H7 (cell line): Measurements from ENCODE around the gene LYPLAL1. TPM values are rescaled to one million over a fixed set of nuclear protein-coding genes. Genes with fewer than 3 reads are reported as not detected.

Source experiments
- DNase-seq: peaks from one replicate; pipeline ENCODE4 v3.0.0; 2012
- H3K27me3 ChIP-seq: 2 replicates; pipeline ENCODE4 v1.6.0; 2011; ENCODE audit warnings: mild to moderate bottlenecking, low read length; ENCODE audit not compliant: control insufficient read depth, insufficient read depth
- H3K36me3 ChIP-seq: replicated peaks from 2 replicates; pipeline ENCODE4 v1.5.1; 2011; ENCODE audit warnings: low read length; ENCODE audit not compliant: control insufficient read depth, insufficient read depth
- H3K4me3 ChIP-seq: 2 replicates; pipeline ENCODE4 v1.5.1; 2011; ENCODE audit warnings: low read depth, mild to moderate bottlenecking, control low read depth, low read length, moderate library complexity; ENCODE audit not compliant: insufficient read depth
- total RNA-seq: library from RNA; depleted of rRNA; stranded (reverse); fragments of >200 nt; shearing (Covaris generic); gene quantifications from 2 replicates; pipeline ENCODE4 v1.2.3, GENCODE V29; 2014

LYPLAL1 gene
- total RNA-seq, 1 experiment from 2014 or later = 25.3 TPM

- Histone ChIP-seq H3K36me3 (no peaks in the 10 kb centered on the region), H3K27me3 (no peaks in the 10 kb centered on the region), H3K4me3 (no peak overlapping the region)
- DNase-seq = no peak
Observed at GRCh38 chr1:219150913-219151312, 22.8 kb upstream of the LYPLAL1 start.

GRCh38 chr1:219151467-219151866 lies 22.2 kb upstream of the LYPLAL1 start:
- no peak for DNase-seq
- Histone ChIP-seq H3K4me3 (no peak overlapping the region), H3K27me3 (no peaks in the 10 kb centered on the region), H3K36me3 (no peaks in the 10 kb centered on the region)

GRCh38 chr1:219152751-219153150 lies 20.9 kb upstream of the LYPLAL1 start:
- DNase-seq = no peak
- H3K36me3 ChIP-seq = no peaks in the 10 kb centered on the region
- H3K27me3 ChIP-seq = no peaks in the 10 kb centered on the region
- H3K4me3 ChIP-seq = no peak overlapping the region

- H3K27me3 ChIP-seq = no peaks in the 10 kb centered on the region
- DNase-seq = no peak
- H3K4me3 ChIP-seq = no peak overlapping the region
- no peaks in the 10 kb centered on the region for H3K36me3 ChIP-seq
Observed at GRCh38 chr1:219153723-219154122, 20.0 kb upstream of the LYPLAL1 start.

GRCh38 chr1:219155135-219155534 lies 18.5 kb upstream of the LYPLAL1 start:
- DNase-seq = no peak
- Histone ChIP-seq H3K4me3 (no peak overlapping the region), H3K36me3 (no peaks in the 10 kb centered on the region), H3K27me3 (no peaks in the 10 kb centered on the region)

- DNase-seq = no peak
Observed at GRCh38 chr1:219159946-219160645, 13.6 kb upstream of the LYPLAL1 start.

GRCh38 chr1:219160967-219161366 lies 12.7 kb upstream of the LYPLAL1 start:
- Histone ChIP-seq H3K36me3 (no peaks in the 10 kb centered on the region), H3K4me3 (no peak overlapping the region), H3K27me3 (no peaks in the 10 kb centered on the region)
- DNase-seq = no peak

More at GRCh38 chr1:219159946-219160645, 13.6 kb upstream of the LYPLAL1 start:
- no peak overlapping the region for H3K4me3 ChIP-seq
- no peaks in the 10 kb centered on the region for H3K27me3 ChIP-seq
- no peaks in the 10 kb centered on the region for H3K36me3 ChIP-seq

GRCh38 chr1:219161371-219161770 lies 12.3 kb upstream of the LYPLAL1 start:
- no peak for DNase-seq
- Histone ChIP-seq H3K27me3 (no peaks in the 10 kb centered on the region), H3K36me3 (no peaks in the 10 kb centered on the region), H3K4me3 (no peak overlapping the region)

- no peaks in the 10 kb centered on the region for H3K36me3 ChIP-seq
- no peaks in the 10 kb centered on the region for H3K27me3 ChIP-seq
- DNase-seq = no peak
- no peak overlapping the region for H3K4me3 ChIP-seq
Observed at GRCh38 chr1:219163401-219163954, 10.2 kb upstream of the LYPLAL1 start.

- H3K36me3 ChIP-seq = no peaks in the 10 kb centered on the region
- H3K27me3 ChIP-seq = no peaks in the 10 kb centered on the region
- H3K4me3 ChIP-seq = no peak overlapping the region
- no peak for DNase-seq
Observed at GRCh38 chr1:219171192-219171935, 2.3 kb upstream of the LYPLAL1 start.

GRCh38 chr1:219172821-219173220 lies 857 bp upstream of the LYPLAL1 start:
- Histone ChIP-seq H3K36me3 (no peaks in the 10 kb centered on the region), H3K27me3 (no peaks in the 10 kb centered on the region), H3K4me3 (no peak overlapping the region)
- DNase-seq = no peak

GRCh38 chr1:219173434-219173757 lies 282 bp upstream of the LYPLAL1 start:
- no peak for DNase-seq
- no peaks in the 10 kb centered on the region for H3K27me3 ChIP-seq
- peak overlapping the region; percentile 73 for H3K4me3 ChIP-seq
- no peaks in the 10 kb centered on the region for H3K36me3 ChIP-seq

GRCh38 chr1:219174460-219175211 lies 958 bp downstream of the LYPLAL1 start:
- peak; percentile 9 for DNase-seq

GRCh38 chr1:219175212-219175564 lies 1.5 kb downstream of the LYPLAL1 start:
- no peak for DNase-seq
- H3K4me3 ChIP-seq = no peak overlapping the region
- H3K36me3 ChIP-seq = no peaks in the 10 kb centered on the region; the same call in 1 of the 2 replicates
- no peaks in the 10 kb centered on the region for H3K27me3 ChIP-seq

More at GRCh38 chr1:219174460-219175211, 958 bp downstream of the LYPLAL1 start:
- H3K36me3 ChIP-seq = no peaks in the 10 kb centered on the region
- no peaks in the 10 kb centered on the region for H3K27me3 ChIP-seq
- peak overlapping the region; percentile 73 for H3K4me3 ChIP-seq
